RWPE2 (cell line): ENCODE measurements around the gene INPP5A.

Experiments used
- ATAC-seq: fragments of 200-7000 bp; cut with Tn5 transposase; 3 replicates; pipeline ENCODE4 v1.9.1; 2021; ENCODE audit warnings: low read depth
- DNase-seq: peaks from one replicate; pipeline ENCODE4 v3.0.0-alpha.2; 2020; ENCODE audit warnings: low spot score
- H3K27ac ChIP-seq: fragments of 450-650 bp; 2 replicates; pipeline ENCODE4 v1.5.1; 2017; ENCODE audit warnings: mild to moderate bottlenecking; ENCODE audit not compliant: poor library complexity, severe bottlenecking
- H3K27me3 ChIP-seq: fragments of 250-450 bp; sonication (Bioruptor Pico); 2 replicates; pipeline ENCODE4 v1.5.1; 2021; ENCODE audit warnings: mild to moderate bottlenecking, moderate library complexity; ENCODE audit not compliant: insufficient read depth, poor library complexity, severe bottlenecking
- H3K36me3 ChIP-seq: fragments of 250-450 bp; sonication (Bioruptor Pico); 2 replicates; pipeline ENCODE4 v1.5.1; 2020; ENCODE audit warnings: low read depth, mild to moderate bottlenecking, moderate library complexity
- H3K4me1 ChIP-seq: fragments of 250-450 bp; sonication (Bioruptor Pico); 2 replicates; pipeline ENCODE4 v1.5.1; 2021; ENCODE audit warnings: mild to moderate bottlenecking, moderate library complexity; ENCODE audit not compliant: insufficient read depth, poor library complexity, severe bottlenecking
- H3K4me3 ChIP-seq: fragments of 250-450 bp; sonication (Bioruptor Pico); 2 replicates; pipeline ENCODE4 v1.5.1; 2021; ENCODE audit warnings: mild to moderate bottlenecking, moderate library complexity; ENCODE audit not compliant: severe bottlenecking
- H3K9me3 ChIP-seq: fragments of 250-450 bp; sonication (Bioruptor Pico); 2 replicates; pipeline ENCODE4 v1.5.1; 2021; ENCODE audit warnings: mild to moderate bottlenecking, moderate library complexity; ENCODE audit not compliant: severe bottlenecking
- TF ChIP-seq, protein P1 (sequence below): fragments of 450-650 bp; IDR thresholded peaks from one replicate; pipeline ENCODE4 v1.5.1; 2017; ENCODE audit warnings: mild to moderate bottlenecking, moderate library complexity; ENCODE audit not compliant: poor library complexity, severe bottlenecking

Gene INPP5A

DNA sequence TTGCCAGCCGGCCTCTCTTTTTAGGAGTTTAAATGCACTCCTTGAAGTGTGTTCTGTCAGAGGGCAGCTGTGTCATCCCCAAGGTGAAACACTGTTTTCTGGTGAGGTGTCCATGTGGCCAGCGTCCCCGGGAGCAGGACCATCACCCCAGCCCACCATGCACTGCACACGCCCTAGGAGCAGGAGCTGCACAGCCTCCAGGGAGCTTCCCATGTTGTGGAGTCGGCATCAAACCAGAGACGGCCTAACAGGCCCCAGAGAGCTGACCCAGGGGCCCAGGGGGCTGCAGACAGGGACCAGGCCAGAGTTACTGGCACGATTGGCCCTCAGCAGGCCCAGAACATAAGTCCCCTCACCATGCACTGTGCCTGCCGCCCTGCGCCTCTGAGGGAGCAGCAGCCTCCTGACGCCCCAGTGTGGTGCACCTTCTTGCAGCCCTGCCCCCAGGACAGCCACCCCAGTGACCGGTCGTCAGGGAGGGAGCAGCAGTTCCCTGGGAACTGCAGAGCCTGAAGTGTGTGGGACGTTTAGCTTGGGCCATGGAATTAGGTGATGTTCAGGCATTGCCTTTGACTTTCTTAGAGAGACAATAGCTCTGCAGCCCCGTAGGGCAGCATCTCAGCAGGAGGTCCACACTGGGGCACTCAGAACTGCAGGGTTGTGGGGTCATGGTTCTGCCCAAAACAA lies 150.4 kb downstream of the INPP5A start:
- Histone ChIP-seq H3K36me3 (peaks cover 9% of the 10 kb centered on the region; the same call in 1 of the 2 replicates), H3K9me3 (no peaks in the 10 kb centered on the region), H3K4me3 (no peak overlapping the region), H3K4me1 (peaks cover 20% of the 10 kb centered on the region), H3K27ac (no peak overlapping the region), H3K27me3 (no peaks in the 10 kb centered on the region)
- ATAC-seq (no peak), DNase-seq (peak; percentile 30)
- TF ChIP-seq, protein P1, sequence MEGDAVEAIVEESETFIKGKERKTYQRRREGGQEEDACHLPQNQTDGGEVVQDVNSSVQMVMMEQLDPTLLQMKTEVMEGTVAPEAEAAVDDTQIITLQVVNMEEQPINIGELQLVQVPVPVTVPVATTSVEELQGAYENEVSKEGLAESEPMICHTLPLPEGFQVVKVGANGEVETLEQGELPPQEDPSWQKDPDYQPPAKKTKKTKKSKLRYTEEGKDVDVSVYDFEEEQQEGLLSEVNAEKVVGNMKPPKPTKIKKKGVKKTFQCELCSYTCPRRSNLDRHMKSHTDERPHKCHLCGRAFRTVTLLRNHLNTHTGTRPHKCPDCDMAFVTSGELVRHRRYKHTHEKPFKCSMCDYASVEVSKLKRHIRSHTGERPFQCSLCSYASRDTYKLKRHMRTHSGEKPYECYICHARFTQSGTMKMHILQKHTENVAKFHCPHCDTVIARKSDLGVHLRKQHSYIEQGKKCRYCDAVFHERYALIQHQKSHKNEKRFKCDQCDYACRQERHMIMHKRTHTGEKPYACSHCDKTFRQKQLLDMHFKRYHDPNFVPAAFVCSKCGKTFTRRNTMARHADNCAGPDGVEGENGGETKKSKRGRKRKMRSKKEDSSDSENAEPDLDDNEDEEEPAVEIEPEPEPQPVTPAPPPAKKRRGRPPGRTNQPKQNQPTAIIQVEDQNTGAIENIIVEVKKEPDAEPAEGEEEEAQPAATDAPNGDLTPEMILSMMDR: no peak

DNA sequence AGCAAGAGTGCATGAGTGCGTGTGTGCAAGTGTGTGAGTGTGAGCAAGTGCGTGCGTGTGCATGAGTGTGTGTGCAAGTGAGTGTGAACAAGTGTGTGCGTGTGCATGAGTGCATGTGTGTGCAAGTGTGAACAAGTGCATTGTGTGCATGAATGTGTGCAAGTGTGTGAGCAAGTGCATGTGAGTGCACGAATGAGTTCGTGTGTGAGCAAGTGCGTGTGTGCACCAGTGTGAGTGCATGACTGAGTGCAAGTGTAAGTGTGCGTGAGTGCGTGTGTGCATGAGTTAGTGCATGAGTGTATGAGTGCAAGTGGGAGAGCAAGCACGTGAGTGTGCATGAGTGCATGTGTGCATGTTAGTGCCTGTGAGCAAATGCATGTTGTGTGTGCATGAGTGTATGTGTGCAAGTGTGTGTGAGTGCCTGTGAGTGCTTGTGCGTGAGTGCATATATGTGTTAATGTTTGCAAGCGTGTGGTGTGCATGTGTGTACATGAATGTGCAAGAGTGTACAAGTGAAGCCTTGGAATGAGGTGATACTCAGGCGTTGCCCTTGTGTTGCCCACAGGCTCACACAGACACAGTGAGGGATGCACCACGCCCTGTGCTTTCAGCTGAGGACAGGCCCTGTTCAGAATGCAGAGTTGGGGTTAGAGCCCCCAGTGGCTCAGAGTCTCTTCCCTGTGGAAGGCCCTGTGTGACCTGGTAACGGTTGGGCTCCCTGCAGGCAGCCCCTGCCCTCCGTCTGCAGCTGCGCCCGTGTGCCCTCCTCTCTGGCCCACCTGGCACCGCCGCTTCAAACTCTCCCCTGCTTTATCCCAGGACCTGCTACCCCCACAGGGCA lies 151.2 kb downstream of the INPP5A start:
- H3K4me3 ChIP-seq: no peak overlapping the region
- H3K36me3 ChIP-seq: peaks cover 9% of the 10 kb centered on the region; the same call in 1 of the 2 replicates
- TF ChIP-seq, protein P1: no peak
- H3K27ac ChIP-seq: no peak overlapping the region
- DNase-seq: peak; percentile 27
- no peaks in the 10 kb centered on the region for H3K9me3 ChIP-seq
- H3K4me1 ChIP-seq: peaks cover 20% of the 10 kb centered on the region
- H3K27me3 ChIP-seq: no peaks in the 10 kb centered on the region
- no peak for ATAC-seq

DNA sequence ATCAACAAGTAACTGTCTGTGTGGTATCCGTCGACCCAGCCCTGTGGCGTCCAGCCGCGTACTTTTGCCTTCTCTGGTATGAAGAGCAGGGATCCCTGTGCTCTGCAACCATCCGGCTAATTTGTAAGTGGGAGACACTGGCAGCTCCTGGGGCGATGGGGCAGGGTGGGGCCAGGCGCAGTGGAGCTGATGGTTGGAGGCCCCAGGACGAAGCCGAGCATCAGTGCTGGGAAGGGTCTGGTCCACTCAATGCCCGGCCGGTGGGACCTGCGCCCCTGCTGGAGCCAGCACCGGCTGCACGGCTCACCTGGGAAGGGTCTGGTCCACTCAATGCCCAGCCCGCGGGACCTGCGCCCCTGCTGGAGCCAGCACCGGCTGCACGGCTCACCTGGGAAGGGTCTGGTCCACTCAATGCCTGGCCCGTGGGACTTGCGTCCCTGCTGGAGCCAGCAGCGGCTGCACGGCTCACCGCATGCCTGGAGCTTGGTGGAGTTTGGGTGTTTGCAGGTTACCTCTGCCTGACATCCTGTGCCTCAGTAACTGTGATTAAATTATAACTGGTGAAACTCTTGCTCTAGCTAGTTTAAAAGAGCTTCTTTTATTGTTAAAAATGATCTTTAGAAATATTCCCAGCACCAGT lies 152.3 kb downstream of the INPP5A start:
- ATAC-seq (no peak), DNase-seq (peak; percentile 30)
- TF ChIP-seq, protein P1: no peak
- H3K27ac ChIP-seq: no peak overlapping the region
- peaks cover 9% of the 10 kb centered on the region; the same call in 1 of the 2 replicates for H3K36me3 ChIP-seq
- H3K27me3 ChIP-seq: no peaks in the 10 kb centered on the region
- no peak overlapping the region for H3K4me3 ChIP-seq
- H3K9me3 ChIP-seq: no peaks in the 10 kb centered on the region
- H3K4me1 ChIP-seq: peaks cover 11% of the 10 kb centered on the region

DNA sequence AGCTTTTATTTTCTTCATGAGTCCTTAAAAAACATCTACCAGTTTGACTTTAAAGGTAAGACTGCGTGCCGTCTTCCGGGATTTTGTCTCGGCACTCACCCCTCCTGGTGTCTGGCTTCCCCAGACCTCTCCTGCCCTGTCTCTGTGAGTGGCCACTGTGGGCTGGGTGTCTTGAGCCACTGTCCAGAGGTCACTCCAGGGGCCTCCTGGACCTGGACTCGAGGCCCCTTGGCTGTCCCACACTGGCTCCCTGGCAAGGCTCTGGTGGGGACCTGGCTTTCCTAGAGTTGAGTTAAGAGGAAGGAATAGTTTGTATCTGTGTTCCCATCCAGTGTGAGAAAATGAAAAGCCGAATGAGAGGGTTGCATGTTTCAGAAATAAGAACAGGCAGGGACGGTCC lies 152.8 kb downstream of the INPP5A start:
- H3K9me3 ChIP-seq: no peaks in the 10 kb centered on the region
- no peak overlapping the region for H3K27ac ChIP-seq
- peak; percentile 23 for DNase-seq
- TF ChIP-seq, protein P1: no peak
- peaks cover 9% of the 10 kb centered on the region; the same call in 1 of the 2 replicates for H3K36me3 ChIP-seq
- no peak for ATAC-seq
- H3K4me1 ChIP-seq: peaks cover 6% of the 10 kb centered on the region
- no peak overlapping the region for H3K4me3 ChIP-seq
- no peaks in the 10 kb centered on the region for H3K27me3 ChIP-seq
